LNCaP clone FGC (cell line): ENCODE measurements around the gene ROBO4.

Source experiments
- DNase-seq: peaks from one replicate; pipeline ENCODE4 v3.0.0-alpha.2; 2011; ENCODE audit warnings: low read depth
- H3K4me3 ChIP-seq: 2 replicates; pipeline ENCODE4 v1.5.1; 2011; ENCODE audit warnings: mild to moderate bottlenecking, low read depth, low read length, control low read depth
- CTCF ChIP-seq: IDR thresholded peaks from 2 replicates; pipeline ENCODE4 v1.5.1; 2012; ENCODE audit warnings: mild to moderate bottlenecking; ENCODE audit not compliant: control insufficient read depth, insufficient read depth; ENCODE audit errors: extremely low read depth

ROBO4 gene

GRCh38 chr11:124886476-124886875, 11.2 kb downstream of the ROBO4 start:
- no peak for DNase-seq

GRCh38 chr11:124884869-124885479, 12.7 kb downstream of the ROBO4 start:
- no peak for TF ChIP-seq CTCF
- DNase-seq: no peak
- no peak overlapping the region for H3K4me3 ChIP-seq

More at GRCh38 chr11:124886476-124886875, 11.2 kb downstream of the ROBO4 start:
- no peak for TF ChIP-seq CTCF
- no peak overlapping the region for H3K4me3 ChIP-seq

- H3K4me3 ChIP-seq: no peak overlapping the region
- TF ChIP-seq CTCF: no peak
- DNase-seq: no peak
Observed at GRCh38 chr11:124884340-124884739, 13.3 kb downstream of the ROBO4 start.

GRCh38 chr11:124882339-124883071, 15.2 kb downstream of the ROBO4 start:
- H3K4me3 ChIP-seq: no peak overlapping the region
- peak; percentile 80 for DNase-seq
- TF ChIP-seq CTCF: no peak

DNA sequence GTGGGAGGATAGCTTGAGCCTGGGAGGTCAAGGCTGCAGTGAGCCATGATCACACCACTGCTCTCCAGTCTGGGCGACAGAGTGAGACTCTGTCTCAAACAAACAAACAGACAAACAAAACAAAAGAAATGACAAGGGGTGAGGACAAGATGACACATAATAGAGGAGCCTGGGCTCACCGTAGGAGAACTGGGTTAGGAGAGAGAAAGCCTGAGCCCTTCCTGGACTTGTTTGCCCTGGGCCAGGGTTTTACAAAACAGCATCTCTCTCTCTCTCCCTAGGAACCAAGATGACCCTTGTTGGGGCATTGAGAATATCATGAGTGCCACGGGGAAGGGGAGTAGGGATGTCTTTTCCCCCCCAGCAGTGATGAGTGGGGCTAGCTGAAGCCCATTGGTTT, 16.7 kb downstream of the ROBO4 start:
- DNase-seq: no peak
- TF ChIP-seq CTCF: no peak
- H3K4me3 ChIP-seq: no peak overlapping the region

DNA sequence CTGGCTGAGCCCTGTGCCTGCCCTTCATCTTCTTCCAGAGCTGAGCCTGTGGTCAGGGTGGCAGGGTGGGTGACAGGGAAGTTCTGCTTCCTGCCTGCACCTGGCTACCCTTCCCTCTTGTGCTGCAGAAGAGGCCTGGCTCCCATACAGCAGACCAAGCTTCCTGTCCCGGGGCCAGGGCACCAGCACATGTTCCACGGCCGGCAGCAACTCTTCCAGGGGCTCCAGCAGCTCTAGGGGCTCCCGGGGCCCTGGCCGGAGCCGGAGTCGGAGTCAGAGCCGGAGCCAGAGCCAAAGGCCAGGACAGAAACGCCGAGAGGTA, 17.4 kb downstream of the ROBO4 start:
- no peak overlapping the region for H3K4me3 ChIP-seq
- TF ChIP-seq CTCF: no peak
- no peak for DNase-seq
